Uterus (tissue), 2 donors: ENCODE data around the gene ADAMTSL5.

Experiments
- CTCF ChIP-seq, 4 experiments: fragments of 200-600 bp in 2 of 4; fragments of 450-650 bp in 2 of 4; sonication (generic) in 2 of 4; IDR thresholded peaks; one replicate each; pipeline ENCODE4 v1.5.1; 2016 to 2019; ENCODE audit warnings: antibody characterized with exemption in 4 of 4, mild to moderate bottlenecking in 2 of 4, moderate library complexity in 1 of 4
- POLR2A ChIP-seq, 2 donors: fragments of 450-650 bp; IDR thresholded peaks; one replicate each; pipeline ENCODE4 v1.6.1; 2016; ENCODE audit warnings: antibody characterized with exemption in 2 of 2, mild to moderate bottlenecking in 1 of 2, moderate library complexity in 1 of 2

DNA sequence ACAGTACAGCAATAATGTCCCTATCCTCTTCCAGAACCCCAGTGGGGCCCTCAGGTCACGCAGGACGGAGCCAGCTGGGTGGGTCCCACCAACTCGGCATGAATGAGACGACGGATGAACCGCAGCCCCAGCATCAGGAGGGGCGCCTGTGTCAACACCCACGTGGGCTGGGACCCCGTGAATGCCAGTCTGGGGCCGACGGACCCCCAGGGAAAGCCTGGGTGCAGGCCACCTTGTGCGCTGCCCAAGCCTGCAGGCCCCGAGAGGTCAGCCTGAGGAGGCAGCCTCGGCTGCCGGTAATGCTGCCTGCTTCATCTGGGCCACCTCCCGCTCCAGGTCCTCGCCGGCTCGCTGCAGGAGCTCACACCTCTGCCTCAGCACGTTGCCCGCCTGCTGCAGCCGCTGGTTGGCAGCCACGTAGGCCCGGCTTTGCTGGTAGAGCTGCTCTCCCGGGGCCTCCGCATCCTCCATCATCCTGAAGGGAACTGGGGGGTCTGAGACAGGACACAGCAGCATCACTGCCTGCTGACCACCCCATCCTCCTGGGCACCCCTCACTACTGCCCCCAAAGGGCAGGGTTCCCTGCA, 38.0 kb downstream of the ADAMTSL5 start:
- TF ChIP-seq CTCF (IDR thresholded peaks at IDR 0.05) (no peak), POLR2A (IDR thresholded peaks at IDR 0.05) (no peak)
